HG03064 (cell line): ENCODE results near the gene LRRC70.

Experiments
- ATAC-seq: cut with Tn5 transposase; IDR thresholded peaks from one replicate; pipeline ENCODE4 v1.9.1; 2021; ENCODE audit warnings: low read depth; ENCODE audit not compliant: unreplicated experiment

LRRC70 gene

GRCh38 chr5:62572918-62573514, 5.6 kb upstream of the LRRC70 start:
- ATAC-seq = no peak

DNA sequence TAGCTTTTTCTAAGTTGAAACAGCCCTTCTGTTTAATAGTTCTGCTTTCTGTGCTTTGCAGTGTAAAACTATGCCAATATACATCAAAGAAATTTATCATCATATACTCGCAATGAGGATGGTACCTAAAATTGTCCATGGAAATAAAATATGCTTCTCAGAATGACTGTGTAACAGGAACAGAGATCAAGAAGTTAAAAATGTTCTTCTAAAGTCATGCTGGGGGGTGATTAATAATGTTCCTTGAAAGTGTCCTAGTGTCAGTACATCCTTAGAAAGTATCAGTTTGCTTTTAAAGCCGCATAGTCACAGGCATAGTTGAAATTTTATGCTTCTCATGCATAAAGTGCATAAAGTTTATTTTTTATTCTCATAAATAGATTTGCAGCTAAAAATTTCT, 4.0 kb upstream of the LRRC70 start:
- no peak for ATAC-seq

DNA sequence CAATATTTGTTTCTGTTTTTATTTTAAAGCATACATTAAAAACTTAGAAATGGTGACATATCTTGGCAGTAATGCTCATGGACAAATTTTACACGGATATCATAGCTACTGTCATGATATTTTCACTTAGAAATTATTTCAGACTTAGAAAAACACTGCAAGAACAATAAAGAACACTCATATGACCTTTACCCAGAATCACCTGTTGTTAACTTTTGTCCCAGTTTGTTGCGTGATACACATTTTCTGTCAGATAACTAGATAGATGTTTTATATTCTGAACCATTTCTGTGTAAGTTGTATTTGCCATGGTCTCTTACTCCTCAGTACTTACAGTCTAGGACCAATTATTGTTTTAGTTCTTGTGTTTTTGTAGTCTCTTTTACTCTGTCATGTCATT, 3.6 kb upstream of the LRRC70 start:
- ATAC-seq = no peak

GRCh38 chr5:62575489-62575888, 3.1 kb upstream of the LRRC70 start:
- ATAC-seq = no peak

GRCh38 chr5:62576570-62577170, 1.9 kb upstream of the LRRC70 start:
- ATAC-seq = no peak

DNA sequence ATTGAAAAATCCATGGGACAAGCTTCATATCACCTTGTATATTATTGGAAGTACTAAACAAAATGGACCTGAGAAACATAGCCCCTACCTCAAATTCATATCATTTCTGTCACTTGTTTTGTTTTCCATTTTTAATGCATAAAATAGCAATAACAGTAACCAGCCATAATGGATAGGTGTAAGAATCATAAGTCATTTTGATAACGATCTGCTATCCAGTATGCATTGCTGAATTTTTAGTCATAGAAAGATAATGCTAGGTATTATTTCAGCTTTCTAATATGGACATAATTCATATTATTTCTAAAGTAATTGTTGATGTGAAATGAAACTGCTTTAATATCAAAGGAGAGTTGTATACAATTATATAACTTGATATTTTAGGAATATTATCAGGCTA, 1.1 kb upstream of the LRRC70 start:
- no peak for ATAC-seq

DNA sequence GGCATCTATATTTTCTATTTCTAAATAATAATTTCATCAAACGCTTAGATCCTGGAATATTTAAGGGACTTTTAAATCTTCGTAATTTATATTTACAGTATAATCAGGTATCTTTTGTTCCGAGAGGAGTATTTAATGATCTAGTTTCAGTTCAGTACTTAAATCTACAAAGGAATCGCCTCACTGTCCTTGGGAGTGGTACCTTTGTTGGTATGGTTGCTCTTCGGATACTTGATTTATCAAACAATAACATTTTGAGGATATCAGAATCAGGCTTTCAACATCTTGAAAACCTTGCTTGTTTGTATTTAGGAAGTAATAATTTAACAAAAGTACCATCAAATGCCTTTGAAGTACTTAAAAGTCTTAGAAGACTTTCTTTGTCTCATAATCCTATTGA, 1.1 kb downstream of the LRRC70 start:
- ATAC-seq = no peak

DNA sequence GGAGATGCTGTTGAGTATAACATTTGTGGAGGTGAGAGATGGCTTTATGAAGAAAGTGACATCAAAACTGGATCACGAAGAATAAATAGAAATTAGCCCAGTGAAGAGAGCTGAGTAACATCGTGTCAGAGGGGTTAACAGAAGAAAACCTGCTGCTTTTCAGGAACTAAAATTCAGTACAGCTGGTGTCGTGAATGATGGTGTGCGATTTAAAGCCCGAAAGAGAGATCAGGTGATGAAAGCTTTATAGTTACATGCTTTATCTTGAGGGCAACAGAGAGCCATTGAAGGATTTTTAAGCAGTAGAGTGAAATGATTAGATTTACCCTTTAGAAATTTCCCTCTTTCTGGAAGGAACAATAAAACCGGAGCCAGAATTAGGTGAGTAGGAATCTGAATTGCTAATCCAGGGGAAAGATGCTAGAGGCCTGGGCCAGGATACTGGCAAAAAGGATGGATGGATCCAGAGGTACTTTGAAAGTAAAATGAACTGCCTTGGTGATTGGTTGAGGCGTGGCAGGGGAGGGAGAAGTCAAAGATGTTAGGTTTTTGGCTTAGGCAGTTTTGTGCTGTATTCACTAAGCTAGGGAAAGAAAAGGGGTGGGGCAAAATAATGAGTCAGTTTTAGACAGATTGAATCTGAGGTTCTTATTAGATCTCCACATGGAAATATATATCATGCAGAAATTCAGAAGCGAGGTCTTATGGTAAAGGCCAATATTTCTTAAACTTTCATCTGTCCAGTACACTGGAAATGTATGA, 3.4 kb downstream of the LRRC70 start:
- no peak for ATAC-seq

DNA sequence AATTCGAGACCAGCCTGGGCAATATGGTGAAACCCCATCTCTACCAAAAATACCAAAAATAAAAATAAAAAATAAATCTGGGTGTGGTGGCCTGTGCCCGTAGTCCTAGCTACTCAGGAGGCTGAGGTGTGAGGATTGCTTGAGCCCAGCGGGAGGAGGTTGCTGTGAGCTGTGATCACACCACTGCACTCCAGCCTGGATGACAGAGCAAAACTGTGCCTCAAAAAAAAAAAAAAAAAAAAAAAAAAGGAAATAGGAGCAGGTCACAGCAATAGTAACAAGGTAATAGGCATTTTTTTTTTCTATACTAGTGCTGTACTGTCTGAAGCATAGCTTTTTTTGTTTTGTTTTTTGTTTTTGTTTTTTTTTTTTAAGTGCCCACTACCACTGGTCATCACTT, 5.8 kb downstream of the LRRC70 start:
- ATAC-seq = no peak

- no peak for ATAC-seq
These were observed 6.7 kb downstream of the LRRC70 start for GRCh38 chr5:62585306-62585705.

- ATAC-seq = no peak
These were observed 7.1 kb downstream of the LRRC70 start for GRCh38 chr5:62585751-62586150.

DNA sequence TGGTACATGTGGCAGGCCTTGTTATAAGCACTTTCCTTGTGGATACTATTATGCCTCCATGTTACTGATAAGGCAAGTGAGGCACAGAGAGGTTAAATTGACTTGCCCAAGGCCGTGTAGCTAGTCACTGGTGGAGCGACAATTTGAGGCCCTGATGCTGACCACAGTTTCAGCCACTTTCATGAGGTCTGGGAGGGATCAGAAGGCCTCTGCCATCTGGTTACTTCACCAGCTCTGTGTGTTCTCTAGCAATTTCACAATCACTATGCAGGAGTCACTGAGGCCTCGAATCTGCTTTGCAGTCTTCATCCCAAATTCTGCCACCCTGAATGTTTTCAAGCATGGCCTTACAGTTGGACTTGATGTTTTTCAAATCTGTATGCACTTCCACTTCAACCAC, 9.1 kb downstream of the LRRC70 start:
- ATAC-seq = no peak

DNA sequence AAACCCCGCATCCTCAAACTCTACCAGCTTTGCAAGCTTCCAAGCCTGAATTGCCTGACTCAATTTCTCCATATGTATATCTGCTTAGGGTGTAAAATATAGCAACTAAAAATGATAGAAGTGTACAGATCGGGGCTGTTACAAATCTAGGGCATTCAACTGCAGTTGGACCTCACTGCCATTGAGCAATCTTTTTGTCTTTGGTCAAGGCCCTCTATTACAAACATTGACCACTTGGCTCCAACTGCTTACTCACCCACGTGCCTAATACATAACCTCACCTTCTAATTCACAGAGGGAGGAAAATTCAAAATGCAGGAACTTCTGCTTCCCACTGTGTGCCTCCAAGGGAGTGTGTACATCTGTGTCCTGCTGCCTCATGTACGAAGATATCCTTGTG, 10.0 kb downstream of the LRRC70 start:
- no peak for ATAC-seq

GRCh38 chr5:62589504-62589903, 10.9 kb downstream of the LRRC70 start:
- no peak for ATAC-seq

DNA sequence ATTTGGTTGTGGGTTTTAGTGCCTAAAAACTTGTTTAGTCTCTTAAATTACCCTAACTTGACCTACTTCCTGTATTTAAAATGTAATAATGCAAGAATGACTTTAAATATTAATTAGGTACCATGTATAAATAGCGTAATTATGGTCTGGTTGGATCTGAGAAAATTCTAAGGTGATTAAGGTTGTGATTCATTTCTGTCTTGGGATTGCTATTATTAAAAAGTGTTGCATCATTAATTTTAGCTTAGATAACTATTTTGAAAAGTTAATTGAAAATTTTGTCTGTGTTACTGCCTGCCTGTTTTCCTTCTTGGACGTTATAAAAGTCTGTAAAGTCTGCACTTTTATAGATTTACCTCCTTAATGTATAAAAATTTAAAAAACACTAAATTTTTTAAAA, 11.8 kb downstream of the LRRC70 start:
- ATAC-seq = no peak

DNA sequence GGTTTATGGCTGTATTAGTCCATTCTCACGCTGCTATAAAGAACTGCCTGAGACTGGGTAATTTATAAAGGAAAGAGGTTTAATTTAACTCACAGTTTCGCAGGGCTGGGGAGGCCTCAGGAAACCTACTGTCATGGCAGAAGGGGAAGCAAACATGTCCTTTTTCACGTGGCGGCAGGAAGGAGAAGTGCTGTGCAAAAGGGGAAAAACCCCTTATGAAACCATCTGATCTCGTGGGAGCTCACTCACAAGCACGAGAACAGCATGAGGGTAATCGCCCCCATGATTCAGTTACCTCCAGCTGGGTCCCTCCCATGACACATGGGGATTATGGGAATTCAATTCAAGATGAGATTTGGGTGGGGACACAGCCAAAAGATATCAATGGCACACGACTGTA, 13.9 kb downstream of the LRRC70 start:
- ATAC-seq = no peak

GRCh38 chr5:62593331-62593730, 14.7 kb downstream of the LRRC70 start:
- no peak for ATAC-seq

DNA sequence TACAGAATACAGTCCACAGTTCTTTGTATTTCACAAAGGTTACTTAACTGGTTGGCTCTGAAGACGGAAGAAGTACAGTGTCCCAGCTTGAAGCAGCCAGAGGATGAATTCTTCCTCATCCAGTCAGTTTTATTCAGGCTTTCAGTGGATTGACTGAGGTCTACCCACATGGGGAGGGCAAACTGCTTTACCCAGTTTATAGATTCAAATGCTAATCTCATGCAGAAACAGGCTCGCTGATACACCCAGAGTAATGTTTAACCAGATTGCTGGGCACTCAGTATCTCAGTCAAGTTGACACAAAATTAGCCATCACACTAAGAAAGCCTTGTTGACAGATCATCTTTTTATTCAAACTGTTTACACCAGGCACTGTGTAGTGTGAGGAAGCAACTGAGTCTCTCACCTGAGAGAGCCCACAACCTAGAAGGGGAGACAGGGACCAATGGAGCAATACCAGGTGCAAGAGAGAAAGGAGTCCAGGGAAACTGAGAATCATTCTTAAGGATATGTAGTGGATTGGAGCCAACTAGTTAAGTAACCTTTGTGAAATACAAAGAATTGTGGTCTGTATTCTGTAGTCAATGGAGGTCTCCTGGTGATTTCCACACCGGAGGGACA, 15.9 kb downstream of the LRRC70 start:
- ATAC-seq = no peak

- ATAC-seq = no peak
These were observed 17.5 kb downstream of the LRRC70 start for GRCh38 chr5:62596096-62596495.

DNA sequence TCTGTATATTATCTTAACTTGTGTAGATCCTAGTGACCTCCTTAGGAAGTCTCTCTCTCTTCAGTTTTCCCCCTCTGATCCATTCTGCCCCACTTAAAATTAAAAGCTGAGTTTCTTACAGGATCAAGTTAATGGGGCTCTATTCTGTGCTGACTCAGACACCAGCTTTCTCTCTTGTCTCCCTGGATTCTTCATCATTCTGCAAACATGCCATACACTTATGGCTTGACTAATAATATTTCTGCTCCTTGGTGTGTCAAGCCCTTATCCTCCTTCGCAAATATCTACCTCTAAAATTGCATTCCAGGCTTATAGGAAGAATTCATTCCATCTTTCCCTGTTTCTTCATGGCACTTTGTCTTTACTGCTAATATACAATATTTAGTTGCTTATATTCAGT, 18.1 kb downstream of the LRRC70 start:
- ATAC-seq = no peak

GRCh38 chr5:62597314-62597713, 18.7 kb downstream of the LRRC70 start:
- ATAC-seq = no peak
